ENCODE results near the gene PTMA. TPM values are rescaled to one million over a fixed set of nuclear protein-coding genes. Genes with fewer than 3 reads are reported as not detected.

PTMA gene
- total and polyA plus RNA-seq, 9 of the 15 experiments (the other 6 are each of a cell fraction or from before 2014, with no cell fraction given) = 429 to 2,322 (median 1,578) TPM

DNA sequence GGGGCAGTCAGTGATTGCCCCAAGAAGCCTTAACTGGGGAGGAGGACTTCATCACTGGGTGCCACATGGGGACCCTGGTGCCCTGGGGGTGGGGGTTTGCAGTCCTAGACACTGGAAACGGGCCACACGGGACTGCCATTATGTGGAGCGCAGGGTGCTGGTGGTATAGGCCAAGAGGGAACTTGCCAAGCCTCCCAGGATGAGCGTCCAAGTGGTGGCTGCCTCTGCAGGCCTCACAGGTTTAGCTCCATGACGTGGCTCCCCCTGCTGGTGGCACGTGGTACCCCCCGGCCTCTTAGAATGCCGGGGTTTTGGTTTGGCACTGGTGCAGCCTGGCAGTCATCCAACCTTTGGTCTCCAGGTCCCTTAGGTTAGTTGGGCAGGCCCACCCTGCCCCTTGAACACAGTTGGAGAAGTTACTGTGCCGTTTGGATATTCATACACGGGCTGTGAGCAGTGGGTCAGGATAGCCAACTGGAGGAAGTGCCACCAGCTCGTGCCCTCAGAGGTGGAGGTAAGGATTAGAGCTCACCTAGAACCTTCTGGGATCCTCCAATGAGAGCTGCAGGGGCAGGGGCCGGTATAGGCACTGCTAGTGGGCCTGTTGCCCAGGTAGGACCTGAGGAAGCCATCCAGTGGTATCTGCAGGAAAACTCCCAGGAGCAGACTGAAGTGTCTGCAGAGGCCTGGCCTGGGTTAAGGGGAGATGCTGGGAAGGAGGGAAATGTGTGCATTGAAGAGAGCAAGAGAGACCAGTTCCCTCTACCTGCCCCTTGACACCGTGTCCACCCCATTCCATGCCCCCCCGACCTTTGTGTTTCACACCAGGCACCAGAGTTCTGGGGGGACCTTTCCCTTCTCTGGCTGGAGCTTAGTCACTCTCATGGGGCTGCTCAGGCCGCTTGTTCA, 5.7 kb downstream of the PTMA start (continued):
- TF ChIP-seq, protein P1, sequence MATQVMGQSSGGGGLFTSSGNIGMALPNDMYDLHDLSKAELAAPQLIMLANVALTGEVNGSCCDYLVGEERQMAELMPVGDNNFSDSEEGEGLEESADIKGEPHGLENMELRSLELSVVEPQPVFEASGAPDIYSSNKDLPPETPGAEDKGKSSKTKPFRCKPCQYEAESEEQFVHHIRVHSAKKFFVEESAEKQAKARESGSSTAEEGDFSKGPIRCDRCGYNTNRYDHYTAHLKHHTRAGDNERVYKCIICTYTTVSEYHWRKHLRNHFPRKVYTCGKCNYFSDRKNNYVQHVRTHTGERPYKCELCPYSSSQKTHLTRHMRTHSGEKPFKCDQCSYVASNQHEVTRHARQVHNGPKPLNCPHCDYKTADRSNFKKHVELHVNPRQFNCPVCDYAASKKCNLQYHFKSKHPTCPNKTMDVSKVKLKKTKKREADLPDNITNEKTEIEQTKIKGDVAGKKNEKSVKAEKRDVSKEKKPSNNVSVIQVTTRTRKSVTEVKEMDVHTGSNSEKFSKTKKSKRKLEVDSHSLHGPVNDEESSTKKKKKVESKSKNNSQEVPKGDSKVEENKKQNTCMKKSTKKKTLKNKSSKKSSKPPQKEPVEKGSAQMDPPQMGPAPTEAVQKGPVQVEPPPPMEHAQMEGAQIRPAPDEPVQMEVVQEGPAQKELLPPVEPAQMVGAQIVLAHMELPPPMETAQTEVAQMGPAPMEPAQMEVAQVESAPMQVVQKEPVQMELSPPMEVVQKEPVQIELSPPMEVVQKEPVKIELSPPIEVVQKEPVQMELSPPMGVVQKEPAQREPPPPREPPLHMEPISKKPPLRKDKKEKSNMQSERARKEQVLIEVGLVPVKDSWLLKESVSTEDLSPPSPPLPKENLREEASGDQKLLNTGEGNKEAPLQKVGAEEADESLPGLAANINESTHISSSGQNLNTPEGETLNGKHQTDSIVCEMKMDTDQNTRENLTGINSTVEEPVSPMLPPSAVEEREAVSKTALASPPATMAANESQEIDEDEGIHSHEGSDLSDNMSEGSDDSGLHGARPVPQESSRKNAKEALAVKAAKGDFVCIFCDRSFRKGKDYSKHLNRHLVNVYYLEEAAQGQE (IDR thresholded peaks at IDR 0.05; ENCODE audit: borderline replicate concordance) = peak; percentile 62
- TF ChIP-seq, protein P1 (CRISPR knock-in tag; IDR thresholded peaks at IDR 0.05; ENCODE audit: low read depth) = no peak
- TF ChIP-seq, protein P2, sequence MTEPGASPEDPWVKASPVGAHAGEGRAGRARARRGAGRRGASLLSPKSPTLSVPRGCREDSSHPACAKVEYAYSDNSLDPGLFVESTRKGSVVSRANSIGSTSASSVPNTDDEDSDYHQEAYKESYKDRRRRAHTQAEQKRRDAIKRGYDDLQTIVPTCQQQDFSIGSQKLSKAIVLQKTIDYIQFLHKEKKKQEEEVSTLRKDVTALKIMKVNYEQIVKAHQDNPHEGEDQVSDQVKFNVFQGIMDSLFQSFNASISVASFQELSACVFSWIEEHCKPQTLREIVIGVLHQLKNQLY (CRISPR knock-in tag; conservative IDR thresholded peaks at IDR 0.05) = peak in 1 of 2 experiments; percentile 60; a peak in 1 of 4 replicates
- peak; percentile 86; the same call in 1 of the 2 replicates for TF ChIP-seq POLR2AphosphoS2 (IDR thresholded peaks at IDR 0.05; ENCODE audit: low read length)
- no peak for TF ChIP-seq BRD9 (IDR thresholded peaks at IDR 0.05; ENCODE audit: low read depth, partially characterized antibody)
- TF ChIP-seq CXXC5 (CRISPR knock-in tag; IDR thresholded peaks at IDR 0.05) = no peak
- peak in 1 of 2 experiments; percentile 33; a peak in 1 of 4 replicates for TF ChIP-seq SRF (CRISPR knock-in tag; IDR thresholded peaks at IDR 0.05)
- TF ChIP-seq PHF21A (IDR thresholded peaks at IDR 0.05; ENCODE audit: borderline replicate concordance, low read depth) = no peak
- TF ChIP-seq, protein P3, sequence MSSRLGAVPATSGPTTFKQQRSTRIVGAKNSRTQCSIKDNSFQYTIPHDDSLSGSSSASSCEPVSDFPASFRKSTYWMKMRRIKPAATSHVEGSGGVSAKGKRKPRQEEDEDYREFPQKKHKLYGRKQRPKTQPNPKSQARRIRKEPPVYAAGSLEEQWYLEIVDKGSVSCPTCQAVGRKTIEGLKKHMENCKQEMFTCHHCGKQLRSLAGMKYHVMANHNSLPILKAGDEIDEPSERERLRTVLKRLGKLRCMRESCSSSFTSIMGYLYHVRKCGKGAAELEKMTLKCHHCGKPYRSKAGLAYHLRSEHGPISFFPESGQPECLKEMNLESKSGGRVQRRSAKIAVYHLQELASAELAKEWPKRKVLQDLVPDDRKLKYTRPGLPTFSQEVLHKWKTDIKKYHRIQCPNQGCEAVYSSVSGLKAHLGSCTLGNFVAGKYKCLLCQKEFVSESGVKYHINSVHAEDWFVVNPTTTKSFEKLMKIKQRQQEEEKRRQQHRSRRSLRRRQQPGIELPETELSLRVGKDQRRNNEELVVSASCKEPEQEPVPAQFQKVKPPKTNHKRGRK (tag; IDR thresholded peaks at IDR 0.05) = no peak
- TF ChIP-seq, protein P4, sequence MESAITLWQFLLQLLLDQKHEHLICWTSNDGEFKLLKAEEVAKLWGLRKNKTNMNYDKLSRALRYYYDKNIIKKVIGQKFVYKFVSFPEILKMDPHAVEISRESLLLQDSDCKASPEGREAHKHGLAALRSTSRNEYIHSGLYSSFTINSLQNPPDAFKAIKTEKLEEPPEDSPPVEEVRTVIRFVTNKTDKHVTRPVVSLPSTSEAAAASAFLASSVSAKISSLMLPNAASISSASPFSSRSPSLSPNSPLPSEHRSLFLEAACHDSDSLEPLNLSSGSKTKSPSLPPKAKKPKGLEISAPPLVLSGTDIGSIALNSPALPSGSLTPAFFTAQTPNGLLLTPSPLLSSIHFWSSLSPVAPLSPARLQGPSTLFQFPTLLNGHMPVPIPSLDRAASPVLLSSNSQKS (CRISPR knock-in tag; IDR thresholded peaks at IDR 0.05) = no peak
- no peak for TF ChIP-seq ZNF707 (CRISPR knock-in tag; conservative IDR thresholded peaks at IDR 0.05)
- no peak for TF ChIP-seq KLF13 (tag; IDR thresholded peaks at IDR 0.05; ENCODE audit: borderline replicate concordance, low read depth)
- no peak for TF ChIP-seq SMARCA4 (IDR thresholded peaks at IDR 0.05)
- peak; percentile 88 for TF ChIP-seq RBM22 (IDR thresholded peaks at IDR 0.05; ENCODE audit: low read depth, low read length, poor library complexity, severe bottlenecking)
- TF ChIP-seq TEAD1 (CRISPR knock-in tag; IDR thresholded peaks at IDR 0.05) = 0 out of 4 replicates have a peak, but pooled peaks of 1 of the 2 experiments have one; percentile 13

All from K562 (cell line).